ENCODE measurements around the gene PGA5.
"Not testable (repeated sequence)": the region's sequence is repeated elsewhere in the genome, so short reads cannot be mapped to it uniquely, and the experiment has no call there.

- TF ChIP-seq CTCF, POLR2A (IDR thresholded peaks at IDR 0.05): not testable (repeated sequence)
These were observed 22.7 kb upstream of the PGA5 start for GRCh38 chr11:61218306-61218705.
